Fibroblast of skin of left quadriceps (primary cell): ENCODE measurements around the gene SDC4.
A peak's percentile ranks its signal among the peaks of the same experiment; 100 is the strongest.

Experiments used
- DNase-seq, 2 experiments: peaks; one replicate each; pipeline ENCODE4 v3.0.0-alpha.2; 2013; ENCODE audit warnings: low read depth in 2 of 2

Gene SDC4

GRCh38 chr20:45343532-45344167 lies 4.6 kb downstream of the SDC4 start:
- DNase-seq = no peak

GRCh38 chr20:45342855-45343531 lies 5.2 kb downstream of the SDC4 start:
- no peak for DNase-seq

GRCh38 chr20:45341939-45342854 lies 6.0 kb downstream of the SDC4 start:
- no peak for DNase-seq

GRCh38 chr20:45341579-45341938 lies 6.7 kb downstream of the SDC4 start:
- no peak for DNase-seq

GRCh38 chr20:45340951-45341350 lies 7.3 kb downstream of the SDC4 start:
- DNase-seq = no peak

GRCh38 chr20:45340236-45340847 lies 7.9 kb downstream of the SDC4 start:
- DNase-seq = no peak

- DNase-seq = no peak
Observed at GRCh38 chr20:45339799-45340198, 8.4 kb downstream of the SDC4 start.

GRCh38 chr20:45339084-45339483 lies 9.1 kb downstream of the SDC4 start:
- DNase-seq = no peak

- no peak for DNase-seq
Observed at GRCh38 chr20:45338121-45339030, 9.8 kb downstream of the SDC4 start.

GRCh38 chr20:45337367-45338120 lies 10.7 kb downstream of the SDC4 start:
- DNase-seq = peak; percentile 73 to 78

GRCh38 chr20:45336530-45337366 lies 11.5 kb downstream of the SDC4 start:
- DNase-seq = no peak

GRCh38 chr20:45330476-45330875 lies 17.7 kb downstream of the SDC4 start:
- no peak for DNase-seq

GRCh38 chr20:45329497-45330319 lies 18.5 kb downstream of the SDC4 start:
- no peak for DNase-seq

- no peak for DNase-seq
Observed at GRCh38 chr20:45328451-45328850, 19.8 kb downstream of the SDC4 start.

GRCh38 chr20:45325371-45325770 lies 22.9 kb downstream of the SDC4 start:
- no peak for DNase-seq

- no peak for DNase-seq
Observed at GRCh38 chr20:45323731-45324130, 24.5 kb downstream of the SDC4 start.

GRCh38 chr20:45322952-45323383 lies 25.3 kb downstream of the SDC4 start:
- no peak for DNase-seq

- DNase-seq = no peak
Observed at GRCh38 chr20:45320948-45321595, 27.2 kb downstream of the SDC4 start.
